GF-D8 (cell line): Measurements from ENCODE around the gene IGLL5.

Experiments
- DNase-seq: peaks from one replicate; lab custom pipeline; 2025; lab: John Stamatoyannopoulos, UW

The IGLL5 gene

DNA sequence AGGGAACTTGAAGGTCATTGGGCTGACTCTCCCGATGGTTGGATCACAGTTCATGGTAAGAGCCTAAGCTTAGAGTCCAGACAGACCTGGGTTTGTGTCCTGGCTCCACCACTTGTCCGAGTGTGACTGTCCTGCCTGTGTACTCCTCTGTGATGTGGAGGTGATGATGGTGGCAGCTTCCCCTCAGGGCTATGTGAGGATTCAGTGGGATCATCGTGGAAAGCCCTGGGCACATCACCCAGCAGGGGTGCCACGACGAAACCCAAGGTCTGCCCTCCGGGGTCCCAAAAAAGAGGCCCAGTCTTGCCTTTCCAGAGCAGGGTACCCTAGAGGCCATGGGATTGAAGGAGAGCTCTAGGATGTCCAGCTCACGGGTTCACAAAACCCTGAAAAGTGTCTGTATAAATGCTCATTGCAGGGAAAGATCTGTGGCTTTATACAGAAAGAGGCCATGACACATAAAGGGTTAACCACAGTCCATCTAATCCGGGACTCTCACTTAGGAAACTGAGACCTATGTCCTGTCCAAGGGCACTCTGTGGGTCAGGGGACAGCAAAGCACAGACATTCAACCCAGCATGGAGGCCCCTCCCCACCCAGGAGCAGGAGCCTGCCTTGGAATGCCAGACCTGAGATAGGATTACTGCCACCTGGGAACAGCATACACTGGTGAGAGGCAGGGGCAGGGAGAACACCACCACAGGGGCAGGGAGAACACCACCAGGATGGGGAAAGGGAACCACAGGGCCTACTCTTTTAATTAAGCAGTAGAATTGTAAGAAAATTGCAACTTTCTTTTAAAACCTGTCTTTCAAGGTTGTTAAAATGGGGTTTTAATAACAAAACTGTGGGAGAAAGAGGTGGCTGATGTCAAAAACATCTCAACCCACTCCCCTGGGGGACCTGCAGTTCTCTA lies 51.3 kb downstream of the IGLL5 start:
- no peak for DNase-seq

DNA sequence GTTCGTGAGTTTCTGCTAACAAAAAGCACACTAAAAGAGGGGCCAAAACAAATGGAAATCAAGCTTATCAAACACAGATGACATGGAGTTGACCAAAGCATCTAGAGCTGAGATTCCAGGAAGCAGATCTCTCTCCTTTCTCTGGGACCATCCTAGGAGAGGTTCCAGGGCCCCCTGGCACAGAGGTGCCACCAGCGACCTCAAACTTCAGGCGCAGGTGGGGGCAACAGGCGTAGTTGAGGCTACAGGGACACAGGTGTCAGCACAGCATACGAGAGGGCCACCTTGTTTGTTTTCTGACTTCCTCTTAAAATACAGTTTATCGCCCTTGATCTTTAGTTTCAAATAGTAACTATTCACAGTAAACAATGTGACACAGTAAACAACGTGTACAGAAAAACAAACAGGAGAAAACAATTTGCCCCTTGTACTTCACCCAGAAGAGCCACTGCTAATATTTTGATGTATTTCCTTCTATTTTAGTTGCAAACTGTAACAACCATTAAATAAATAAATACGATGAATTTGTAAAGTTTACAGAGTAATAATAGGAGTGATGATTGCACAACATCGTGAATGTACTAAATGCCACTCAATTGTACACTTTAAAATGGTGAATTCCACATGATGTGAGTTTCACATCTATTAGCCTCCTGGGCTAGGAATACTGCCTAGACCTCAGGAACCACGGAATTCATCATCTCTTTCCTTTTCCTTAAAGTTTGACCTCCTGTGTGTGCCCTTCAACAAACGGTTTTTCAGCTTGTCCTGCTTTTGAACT lies 52.2 kb downstream of the IGLL5 start:
- no peak for DNase-seq

DNA sequence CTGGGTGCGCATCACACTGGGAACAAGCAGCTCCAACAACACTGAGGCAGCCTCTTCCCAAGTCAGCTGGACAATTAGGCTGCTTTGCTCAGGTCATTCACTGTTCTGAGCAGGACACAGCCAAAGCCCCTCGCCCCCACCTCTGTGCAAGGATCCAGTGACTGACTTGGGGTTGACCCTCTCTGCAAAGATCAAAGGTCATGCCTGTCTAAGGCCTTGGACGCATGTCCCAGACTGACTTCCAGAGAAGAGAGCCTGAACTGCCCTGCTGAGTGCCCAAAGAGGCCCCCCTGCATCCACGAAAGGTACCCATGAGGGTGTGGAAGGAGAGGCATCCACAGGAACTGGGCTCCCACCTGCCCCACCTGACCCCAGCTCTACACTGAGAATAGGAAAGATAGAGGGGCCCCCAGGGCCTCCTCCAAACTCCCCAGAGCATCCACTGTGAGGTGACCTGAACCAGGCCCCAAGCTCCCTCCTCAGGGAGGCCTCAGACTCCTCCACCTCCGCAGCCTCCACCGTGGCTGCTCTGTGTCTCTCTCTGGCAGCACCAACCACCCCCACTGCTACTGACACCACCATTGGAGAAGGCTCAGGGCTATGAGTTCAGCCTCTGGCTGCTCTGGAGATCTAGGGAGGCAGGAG lies 53.5 kb downstream of the IGLL5 start:
- no peak for DNase-seq

DNA sequence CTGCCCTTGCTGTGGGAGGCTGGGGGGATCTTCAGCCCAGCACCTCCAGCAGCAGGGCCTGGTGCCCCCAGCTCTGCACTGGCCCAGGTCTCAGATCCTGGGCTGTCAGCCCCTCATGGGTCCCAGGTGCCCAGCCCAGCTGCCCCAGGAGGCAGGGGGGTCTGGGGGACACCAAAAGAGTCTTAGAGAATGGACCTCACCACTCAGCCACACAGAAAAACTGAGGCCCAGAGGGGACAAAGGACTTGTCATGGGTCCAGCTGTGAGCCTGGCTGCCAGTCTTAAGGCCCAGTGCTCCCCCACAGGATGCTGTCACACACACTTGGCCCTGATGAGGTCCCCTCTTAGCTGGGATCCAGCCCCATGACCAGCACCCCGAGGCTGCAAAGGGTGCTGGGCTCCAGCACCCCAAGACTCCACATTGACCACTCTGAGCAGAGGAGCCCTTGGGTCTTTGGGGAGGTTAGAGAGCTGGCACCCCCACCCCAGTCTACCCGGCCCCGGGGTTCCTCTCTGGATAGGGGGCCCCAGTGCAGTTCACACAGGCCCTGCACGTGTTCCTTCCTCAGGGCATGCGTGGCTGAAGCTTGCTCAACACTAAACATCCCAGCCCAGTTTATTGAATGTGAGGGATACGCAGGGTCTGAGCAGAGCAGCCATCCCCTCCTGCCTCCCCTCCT lies 54.4 kb downstream of the IGLL5 start:
- DNase-seq, result no peak

DNA sequence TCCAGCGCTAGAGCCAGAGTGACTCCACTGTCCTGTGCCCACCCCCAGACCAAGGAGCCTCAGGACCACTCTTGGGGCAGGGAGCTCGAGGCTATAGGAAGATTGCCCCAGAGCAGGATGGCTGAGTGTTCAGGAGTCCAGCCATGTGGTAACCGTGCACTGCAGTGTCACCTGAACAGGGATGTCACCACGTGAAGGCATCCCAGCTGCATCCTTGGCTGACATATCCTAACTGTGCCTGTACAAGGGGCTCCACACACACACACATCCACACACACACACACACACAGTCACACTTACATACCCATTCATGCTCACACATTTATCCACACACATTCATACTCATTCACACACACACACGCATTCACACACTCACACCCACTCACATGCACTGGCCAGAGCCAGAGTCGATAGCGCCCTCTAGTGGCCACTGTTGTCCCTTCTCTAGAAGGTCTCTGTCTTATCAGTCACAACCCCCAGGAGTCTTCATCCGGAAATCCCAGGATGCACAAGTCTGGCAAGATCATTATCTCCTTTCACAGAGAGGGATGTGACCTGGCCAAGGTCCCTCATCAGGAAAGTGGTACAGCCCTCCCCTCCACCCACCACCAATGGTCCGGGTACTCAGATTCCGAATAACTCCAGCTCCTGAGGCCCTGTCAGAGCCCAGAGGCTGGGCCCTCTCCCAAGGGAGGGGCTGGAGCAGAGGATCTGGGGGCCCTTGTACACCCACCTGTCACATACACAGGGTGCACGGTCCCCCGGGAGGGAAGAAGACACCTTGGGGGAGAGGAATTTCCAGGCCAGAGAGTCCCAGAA lies 55.1 kb downstream of the IGLL5 start:
- no peak for DNase-seq

- no peak for DNase-seq
Observed at GRCh38 chr22:22943521-22944267, 56.1 kb downstream of the IGLL5 start.

DNA sequence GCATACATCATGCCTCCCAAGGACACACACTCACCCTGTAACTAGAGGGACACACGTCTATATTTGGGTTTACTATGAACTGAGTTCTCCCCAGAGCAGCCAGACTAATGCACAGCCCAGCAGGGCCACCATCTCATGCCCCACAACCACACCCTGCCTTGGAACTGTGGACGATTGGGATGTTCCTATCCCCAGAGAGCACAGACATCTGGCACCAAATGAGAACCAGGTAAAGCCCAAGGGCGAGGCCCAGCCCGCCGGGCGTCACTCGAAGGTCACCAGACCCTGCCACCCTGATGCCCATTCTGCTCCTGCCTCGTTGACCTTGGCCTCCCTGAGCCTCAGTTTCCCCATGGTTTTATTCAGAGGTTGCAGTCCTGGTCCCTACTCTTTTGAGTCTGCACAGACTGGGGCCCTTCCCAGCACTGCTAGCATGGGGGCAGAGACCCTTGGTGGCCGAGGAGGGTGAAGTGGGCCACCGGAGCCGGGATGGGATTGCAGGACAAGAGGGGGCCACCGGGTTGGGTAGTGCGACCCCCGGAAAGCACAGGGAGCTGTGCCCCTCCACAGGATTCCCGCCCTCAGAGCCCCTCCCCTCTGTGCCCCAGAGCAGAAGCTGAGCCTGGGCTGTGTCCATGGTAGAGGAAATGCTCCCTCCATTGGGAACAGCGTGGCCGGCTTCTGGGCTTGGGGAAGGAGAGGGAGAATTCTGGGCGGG lies 56.8 kb downstream of the IGLL5 start:
- DNase-seq, result no peak

GRCh38 chr22:22945195-22945594 lies 57.6 kb downstream of the IGLL5 start:
- no peak for DNase-seq
